Epithelial cell of esophagus (primary cell): ENCODE results near the gene SKP2.
"Not testable (repeated sequence)": the region's sequence is repeated elsewhere in the genome, so short reads cannot be mapped to it uniquely, and the experiment has no call there.

Experiments
- DNase-seq: peaks from one replicate; pipeline ENCODE4 v3.0.0; 2010; ENCODE audit warnings: low read depth
- H3K4me3 ChIP-seq: 2 replicates; pipeline ENCODE4 v1.5.1; 2011; ENCODE audit warnings: mild to moderate bottlenecking, low read length, control low read depth
- TF ChIP-seq, protein P1 (sequence below): IDR thresholded peaks from 2 replicates; pipeline ENCODE4 v1.5.1; 2011; ENCODE audit warnings: low read depth, mild to moderate bottlenecking, low read length, control low read depth, inconsistent platforms; ENCODE audit not compliant: insufficient read depth; ENCODE audit errors: missing control alignments

SKP2 gene

DNA sequence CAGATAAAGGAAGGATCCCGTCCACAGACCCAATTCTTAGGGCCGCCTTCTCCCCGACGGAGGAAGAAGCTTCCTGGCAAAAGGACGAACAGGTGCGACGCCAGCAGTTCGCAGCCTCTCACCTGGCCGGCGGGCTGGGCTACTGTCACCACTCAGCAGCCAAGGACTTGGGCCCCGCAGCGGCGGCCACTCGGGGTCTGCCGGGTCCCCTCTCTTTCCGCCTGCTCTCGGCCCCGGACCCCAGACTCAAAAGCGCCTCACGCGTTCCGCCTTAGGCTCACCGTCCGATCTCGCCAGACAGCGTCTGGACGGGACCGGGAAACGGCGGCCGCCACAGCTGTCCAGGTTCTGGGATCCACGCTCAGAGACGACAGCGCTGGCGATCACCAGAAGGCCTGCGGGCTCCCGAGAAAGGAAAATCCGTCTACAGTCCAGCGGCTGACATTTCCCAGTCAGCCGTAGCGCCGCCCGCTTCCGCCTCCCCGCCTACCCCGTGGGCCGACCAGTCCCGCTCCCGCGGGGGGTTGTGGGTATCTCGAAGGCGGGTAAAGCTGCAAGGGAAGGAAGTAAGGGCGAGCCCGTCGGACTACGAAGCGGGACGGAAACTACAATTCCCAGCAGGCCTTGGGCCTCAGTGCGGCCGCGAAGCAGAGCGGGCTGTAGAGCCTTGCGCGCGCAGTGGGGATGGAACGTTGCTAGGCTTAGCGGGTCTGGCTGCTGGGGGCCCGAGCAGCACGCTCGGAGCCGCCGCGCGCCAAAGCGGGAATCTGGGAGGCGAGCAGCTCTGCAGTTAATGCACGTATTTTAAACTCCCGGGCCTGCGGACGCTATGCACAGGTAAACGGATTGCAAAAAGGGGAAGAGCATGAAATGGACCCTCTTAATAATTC, at the start of gene SKP2, which contains the start of gene LMBRD2:
Gene SKP2, plus strand, starts transcription at position 678 of the 890 bp plus-strand sequence. Its CDS starts 152 bp downstream, at position 830.
Gene LMBRD2, minus strand, starts transcription at position 454 of the 890 bp plus-strand sequence. CDS start 8,538 bp downstream, outside the sequence.
- peak; percentile 99 for DNase-seq
- TF ChIP-seq, protein P1, sequence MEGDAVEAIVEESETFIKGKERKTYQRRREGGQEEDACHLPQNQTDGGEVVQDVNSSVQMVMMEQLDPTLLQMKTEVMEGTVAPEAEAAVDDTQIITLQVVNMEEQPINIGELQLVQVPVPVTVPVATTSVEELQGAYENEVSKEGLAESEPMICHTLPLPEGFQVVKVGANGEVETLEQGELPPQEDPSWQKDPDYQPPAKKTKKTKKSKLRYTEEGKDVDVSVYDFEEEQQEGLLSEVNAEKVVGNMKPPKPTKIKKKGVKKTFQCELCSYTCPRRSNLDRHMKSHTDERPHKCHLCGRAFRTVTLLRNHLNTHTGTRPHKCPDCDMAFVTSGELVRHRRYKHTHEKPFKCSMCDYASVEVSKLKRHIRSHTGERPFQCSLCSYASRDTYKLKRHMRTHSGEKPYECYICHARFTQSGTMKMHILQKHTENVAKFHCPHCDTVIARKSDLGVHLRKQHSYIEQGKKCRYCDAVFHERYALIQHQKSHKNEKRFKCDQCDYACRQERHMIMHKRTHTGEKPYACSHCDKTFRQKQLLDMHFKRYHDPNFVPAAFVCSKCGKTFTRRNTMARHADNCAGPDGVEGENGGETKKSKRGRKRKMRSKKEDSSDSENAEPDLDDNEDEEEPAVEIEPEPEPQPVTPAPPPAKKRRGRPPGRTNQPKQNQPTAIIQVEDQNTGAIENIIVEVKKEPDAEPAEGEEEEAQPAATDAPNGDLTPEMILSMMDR, result no peak
- H3K4me3 ChIP-seq, result peak within 1 kb of the TSS; percentile 93

DNA sequence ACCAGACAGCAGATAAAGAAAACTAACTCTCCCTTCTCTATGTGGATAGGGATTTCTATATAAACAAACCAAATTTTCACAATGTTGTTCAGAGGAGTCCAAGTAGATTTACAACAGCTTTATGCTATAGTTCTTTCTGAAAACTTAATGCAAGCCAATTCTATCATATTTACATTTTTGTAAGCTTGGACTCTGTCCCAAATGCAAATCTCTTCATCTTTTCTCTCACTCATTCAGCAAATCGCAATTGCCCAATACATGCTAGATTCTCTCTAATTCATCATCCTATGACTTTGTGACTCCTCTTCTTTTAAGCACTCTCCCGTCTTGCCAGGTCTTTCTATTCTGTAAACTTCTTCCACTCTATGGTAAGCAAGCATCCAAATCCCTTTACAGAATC, 46.1 kb upstream of the SKP2 start:
- DNase-seq, result no peak
- no peak overlapping the region for H3K4me3 ChIP-seq

DNA sequence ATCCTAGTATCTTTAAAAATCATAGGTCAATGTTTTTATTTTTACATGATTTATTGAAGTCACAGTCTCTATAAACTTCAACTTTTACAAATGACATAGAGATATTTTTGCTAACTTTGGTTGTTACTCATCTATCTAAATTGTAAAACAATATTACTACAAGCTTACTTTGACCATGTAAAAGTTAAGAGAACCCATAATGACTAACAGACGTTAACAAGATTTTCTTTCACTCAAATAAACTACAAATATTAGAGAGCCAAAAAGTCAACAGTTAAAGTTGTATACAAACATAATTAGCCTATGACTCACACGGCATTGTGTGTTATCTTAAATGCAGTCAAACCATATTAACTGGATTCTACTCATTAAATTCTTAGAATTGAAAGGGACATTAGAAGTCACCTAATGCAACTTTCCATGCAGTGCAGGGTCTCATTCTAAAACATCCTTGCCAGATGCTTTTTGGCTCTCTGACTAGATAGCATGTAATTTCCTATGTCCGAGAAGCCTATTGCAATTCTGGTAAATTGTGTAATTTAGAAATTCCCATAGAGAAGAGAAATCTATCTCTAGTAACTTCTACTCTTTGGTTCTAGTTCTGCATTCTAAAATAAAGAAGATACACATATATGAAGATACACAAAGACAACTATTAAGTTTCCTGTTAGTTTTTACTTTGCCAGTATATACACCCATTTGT, 43.0 kb upstream of the SKP2 start:
- no peak overlapping the region for H3K4me3 ChIP-seq
- TF ChIP-seq, protein P1, result no peak
- DNase-seq, result peak; percentile 4

More for the DNA sequence above, 46.1 kb upstream of the SKP2 start:
- TF ChIP-seq, protein P1, result no peak

DNA sequence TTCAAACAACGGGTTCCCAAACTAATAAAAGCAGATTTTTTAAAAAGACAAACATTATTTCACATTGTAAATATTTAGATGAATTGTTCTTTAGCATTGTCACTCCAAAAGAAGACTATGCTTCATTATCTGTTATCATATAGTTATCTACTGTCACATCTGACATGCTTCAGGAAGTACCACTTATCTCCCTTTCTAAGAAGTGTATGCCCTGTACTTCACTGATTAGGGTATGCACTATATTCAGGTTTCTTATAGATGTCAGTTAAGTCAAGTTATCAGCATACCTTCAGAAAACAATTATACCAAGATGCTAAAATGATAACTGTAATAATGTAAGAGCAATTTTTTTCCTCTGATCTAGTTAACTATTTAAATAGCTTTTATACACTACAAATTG, 40.7 kb upstream of the SKP2 start:
- DNase-seq, result no peak
- H3K4me3 ChIP-seq, result no peak overlapping the region
- TF ChIP-seq, protein P1, result no peak

DNA sequence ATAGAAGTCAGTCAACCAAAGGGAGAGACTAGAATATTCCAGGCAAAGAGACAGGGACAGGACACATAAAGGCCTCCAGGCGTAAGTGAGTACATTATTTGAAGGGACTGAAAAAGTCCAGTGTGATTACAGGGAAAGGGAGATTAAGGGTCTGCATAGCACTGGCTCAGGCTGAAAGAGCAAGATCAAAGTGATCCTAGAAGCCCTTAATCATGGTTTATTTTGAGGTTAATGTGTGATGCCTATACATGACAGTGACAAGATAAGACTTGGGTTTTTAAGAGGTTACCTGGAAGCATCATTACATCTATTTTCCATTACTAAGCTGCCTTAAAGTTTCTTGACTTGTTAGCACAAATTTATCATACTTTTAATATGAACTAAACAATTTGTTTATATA, 26.0 kb upstream of the SKP2 start:
- no peak overlapping the region for H3K4me3 ChIP-seq
- TF ChIP-seq, protein P1, result no peak
- DNase-seq, result no peak

DNA sequence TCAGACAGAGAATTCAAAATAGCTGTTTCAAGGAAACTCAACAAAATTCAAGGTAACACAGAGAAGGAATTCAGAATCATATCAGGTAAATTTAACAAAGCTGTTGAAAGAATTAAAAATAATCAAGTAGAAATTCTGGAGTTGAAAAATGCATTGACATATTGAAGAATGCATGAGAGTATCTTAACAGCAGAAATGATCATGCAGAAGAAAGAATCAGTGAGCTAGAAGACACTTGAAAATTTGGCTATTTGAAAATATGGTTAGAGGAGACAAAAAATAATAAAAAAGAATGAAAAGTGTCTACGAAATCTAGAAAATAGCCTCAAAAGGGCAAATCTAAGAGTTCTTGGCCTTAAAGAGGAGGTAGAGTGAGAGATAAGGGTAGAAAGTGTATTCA, 23.1 kb upstream of the SKP2 start:
- TF ChIP-seq, protein P1, result no peak
- DNase-seq, result no peak
- H3K4me3 ChIP-seq, result no peak overlapping the region

DNA sequence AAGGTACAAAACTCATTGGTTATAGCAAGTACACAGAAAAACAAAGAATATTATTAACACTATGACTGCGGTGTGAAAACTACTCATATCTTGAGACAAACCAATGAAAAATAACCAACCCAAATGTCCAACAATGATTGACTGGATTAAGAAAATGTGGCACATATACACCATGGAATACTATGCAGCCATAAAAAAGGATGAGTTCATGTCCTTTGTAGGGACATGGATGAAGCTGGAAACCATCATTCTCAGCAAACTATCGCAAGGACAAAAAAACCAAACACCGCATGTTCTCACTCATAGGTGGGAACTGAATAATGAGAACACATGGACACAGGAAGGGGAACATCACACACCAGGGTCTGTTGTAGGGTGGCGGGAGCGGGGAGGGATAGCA, 22.2 kb upstream of the SKP2 start:
- not testable (repeated sequence) for H3K4me3 ChIP-seq

DNA sequence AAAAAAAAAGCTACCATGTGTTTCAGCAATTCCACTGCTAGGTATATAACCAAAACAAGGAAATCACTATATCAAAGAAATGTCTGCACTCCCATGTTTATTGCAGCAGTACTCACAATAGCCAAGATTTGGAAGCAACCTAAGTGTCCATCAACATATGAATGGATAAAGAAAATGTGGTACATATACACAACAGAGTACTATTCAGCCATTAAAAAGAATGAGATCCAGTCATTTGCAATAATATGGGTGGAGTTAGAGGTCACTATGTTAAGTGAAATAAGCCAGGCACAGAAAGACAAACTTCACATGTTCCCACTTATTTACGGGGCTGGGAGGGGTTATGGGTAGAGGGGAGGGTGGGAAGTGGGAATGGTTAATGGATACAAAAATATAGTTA, 18.9 kb upstream of the SKP2 start:
- DNase-seq, H3K4me3 ChIP-seq: not testable (repeated sequence)

More for the DNA sequence above, 22.2 kb upstream of the SKP2 start:
- DNase-seq, result not testable (repeated sequence)
